GM23248 (cell line): ENCODE measurements around the gene PHETA2. TPM values are rescaled to one million over a fixed set of nuclear protein-coding genes. Genes with fewer than 3 reads are reported as not detected.
"Not testable (repeated sequence)": the region's sequence is repeated elsewhere in the genome, so short reads cannot be mapped to it uniquely, and the experiment has no call there.

ENCODE experiments used
- DNase-seq: peaks from one replicate; pipeline ENCODE4 v3.0.0-alpha.2; 2015
- H2AFZ ChIP-seq: fragments of 200-600 bp; sonication (generic); 2 replicates; pipeline ENCODE4 v1.6.1; 2016; ENCODE audit warnings: antibody characterized with exemption
- H3F3A ChIP-seq: fragments of 200-600 bp; sonication (generic); 2 replicates; pipeline ENCODE4 v1.6.1; 2016; ENCODE audit warnings: mild to moderate bottlenecking, antibody characterized with exemption, mixed run types; ENCODE audit not compliant: insufficient read depth
- H3K27ac ChIP-seq: fragments of 200-600 bp; sonication (generic); 2 replicates; pipeline ENCODE4 v1.5.1; 2016; ENCODE audit warnings: mild to moderate bottlenecking
- H3K27me3 ChIP-seq: fragments of 200-600 bp; sonication (generic); replicated peaks from 2 replicates; pipeline ENCODE4 v1.6.1; 2016; ENCODE audit warnings: mild to moderate bottlenecking; ENCODE audit not compliant: insufficient read depth
- H3K36me3 ChIP-seq: fragments of 200-600 bp; sonication (generic); 2 replicates; pipeline ENCODE4 v1.6.1; 2016; ENCODE audit warnings: low read depth, mild to moderate bottlenecking
- H3K4me1 ChIP-seq: fragments of 200-600 bp; sonication (generic); 2 replicates; pipeline ENCODE4 v1.6.1; 2016; ENCODE audit warnings: mild to moderate bottlenecking; ENCODE audit not compliant: insufficient read depth
- H3K4me2 ChIP-seq: fragments of 200-600 bp; sonication (generic); one replicate; pipeline ENCODE4 v1.6.1; 2016; ENCODE audit warnings: mild to moderate bottlenecking; ENCODE audit not compliant: unreplicated experiment
- H3K4me3 ChIP-seq: fragments of 200-600 bp; sonication (generic); 2 replicates; pipeline ENCODE4 v1.5.1; 2016; ENCODE audit warnings: mild to moderate bottlenecking
- H3K79me2 ChIP-seq: fragments of 200-600 bp; sonication (generic); 2 replicates; pipeline ENCODE4 v1.6.1; 2016; ENCODE audit warnings: mild to moderate bottlenecking; ENCODE audit not compliant: insufficient read depth
- H3K9ac ChIP-seq: fragments of 200-600 bp; sonication (generic); 2 replicates; pipeline ENCODE4 v1.6.1; 2016; ENCODE audit warnings: mild to moderate bottlenecking
- H3K9me2 ChIP-seq: fragments of 200-600 bp; sonication (generic); 2 replicates; pipeline ENCODE4 v1.6.1; 2016; ENCODE audit warnings: mixed run types, mild to moderate bottlenecking, moderate library complexity; ENCODE audit not compliant: insufficient read depth
- H3K9me3 ChIP-seq: fragments of 200-600 bp; sonication (generic); one replicate; pipeline ENCODE4 v1.6.1; 2017; ENCODE audit warnings: low read depth
- H4K20me1 ChIP-seq: fragments of 200-600 bp; sonication (generic); 2 replicates; pipeline ENCODE4 v1.6.0; 2016; ENCODE audit not compliant: insufficient read depth
- EZH2 ChIP-seq: fragments of 200-600 bp; sonication (generic); IDR thresholded peaks from 2 replicates; pipeline ENCODE4 v1.6.1; 2018; ENCODE audit warnings: antibody characterized with exemption, mild to moderate bottlenecking; ENCODE audit not compliant: insufficient read depth, poor library complexity, severe bottlenecking
- EZH2phosphoT487 ChIP-seq: fragments of 200-600 bp; sonication (generic); IDR thresholded peaks from 2 replicates; pipeline ENCODE4 v1.6.1; 2018; ENCODE audit warnings: antibody characterized with exemption, moderate library complexity, mild to moderate bottlenecking, low read depth; ENCODE audit not compliant: insufficient read depth
- WGBS, 2 experiments: methylation state at CpG; one replicate each; pipeline ENCODE4 v1.1.6; 2015 to 2017; ENCODE audit warnings: low lambda C conversion rate in 2 of 2, low coverage in 1 of 2; ENCODE audit errors: missing lambda C conversion rate in 2 of 2; 5-methylcytosine and 5-hydroxymethylcytosine counted together
- in situ Hi-C: fragments of 300-500 bp; cut with MboI; formaldehyde crosslinking; loops from 2 replicates; pipeline ENCODE4 v1.15.0; 2020
- polyA plus RNA-seq: library from polyadenylated mRNA; unstranded; fragments of >200 nt; fragmentation: Nextera tagmentation; extraction: Ambion mirVana; gene quantifications from 2 replicates; pipeline ENCODE4 v1.2.1, GENCODE V29; 2016
- total RNA-seq: library from RNA; depleted of rRNA; stranded (reverse); fragments of >200 nt; shearing (Covaris generic); gene quantifications from 2 replicates; pipeline ENCODE4 v1.2.3, GENCODE V29; 2014

Gene PHETA2
- total and polyA plus RNA-seq, 2 experiments from 2014 or later = 29.9 to 38.6 TPM

- Histone ChIP-seq H2AFZ (no peak overlapping the region), H3K27ac (no peak overlapping the region), H3K9ac (no peak overlapping the region), H3K79me2 (no peaks in the 10 kb centered on the region), H3K4me1 (no peaks in the 10 kb centered on the region), H3K36me3 (no peaks in the 10 kb centered on the region), H3K4me2 (no peak overlapping the region), H3K9me3 (no peaks in the 10 kb centered on the region), H3K4me3 (no peak overlapping the region), H3K9me2 (no peaks in the 10 kb centered on the region), H3F3A (no peaks in the 10 kb centered on the region), H3K27me3 (no peaks in the 10 kb centered on the region), H4K20me1 (no peaks in the 10 kb centered on the region)
- in situ Hi-C loops = no loop called here
- 65 to 68% methylated on average over 7 of the region's 7 CpGs for WGBS, 2 experiments
- TF ChIP-seq EZH2 = no peak
- TF ChIP-seq EZH2phosphoT487 = no peak
- DNase-seq = peak; percentile 39
Observed at GRCh38 chr22:42114721-42115120, 40.7 kb downstream of the PHETA2 start.

GRCh38 chr22:42115420-42115830 is 41.4 kb downstream of the PHETA2 start:
- in situ Hi-C loops, H3K79me2 ChIP-seq, H3K4me2 ChIP-seq, H3K9ac ChIP-seq, H4K20me1 ChIP-seq, H3K36me3 ChIP-seq, DNase-seq, H3K9me2 ChIP-seq, H3K4me1 ChIP-seq, H3K4me3 ChIP-seq, H2AFZ ChIP-seq, H3F3A ChIP-seq, H3K27ac ChIP-seq, H3K27me3 ChIP-seq, H3K9me3 ChIP-seq: not testable (repeated sequence)
- WGBS, 2 experiments = 68 to 75% methylated on average over 6 of the region's 6 CpGs

GRCh38 chr22:42116848-42117424 is 42.9 kb downstream of the PHETA2 start:
- no peaks in the 10 kb centered on the region for H3K79me2 ChIP-seq
- H3F3A ChIP-seq = no peaks in the 10 kb centered on the region
- no peaks in the 10 kb centered on the region for H3K9me2 ChIP-seq
- no peak overlapping the region for H3K9ac ChIP-seq
- DNase-seq = no peak
- H3K4me1 ChIP-seq = no peaks in the 10 kb centered on the region
- no peaks in the 10 kb centered on the region for H3K9me3 ChIP-seq
- WGBS, 2 experiments = 69 to 70% methylated on average over 4 of the region's 4 CpGs
- TF ChIP-seq EZH2 (no peak), EZH2phosphoT487 (no peak)
- H3K27me3 ChIP-seq = no peaks in the 10 kb centered on the region
- H3K4me3 ChIP-seq = no peak overlapping the region
- no peak overlapping the region for H3K4me2 ChIP-seq
- H4K20me1 ChIP-seq = no peaks in the 10 kb centered on the region
- in situ Hi-C loops = no loop called here
- H3K27ac ChIP-seq = no peak overlapping the region
- H2AFZ ChIP-seq = no peak overlapping the region
- no peaks in the 10 kb centered on the region for H3K36me3 ChIP-seq

- 89 to 93% methylated on average over 15 of the region's 15 CpGs for WGBS, 2 experiments
- in situ Hi-C loops = not testable (repeated sequence)
Observed at GRCh38 chr22:42120231-42121021, 46.4 kb downstream of the PHETA2 start.

GRCh38 chr22:42123529-42123928 is 49.5 kb downstream of the PHETA2 start:
- H3K9me3 ChIP-seq, H4K20me1 ChIP-seq, H2AFZ ChIP-seq, H3K27me3 ChIP-seq, H3K4me1 ChIP-seq, H3K4me2 ChIP-seq, H3F3A ChIP-seq, H3K9me2 ChIP-seq, H3K36me3 ChIP-seq, H3K27ac ChIP-seq, H3K79me2 ChIP-seq, H3K9ac ChIP-seq, H3K4me3 ChIP-seq, DNase-seq, in situ Hi-C loops: not testable (repeated sequence)
- no CpG with 5 or more reads among the region's 4 CpGs for WGBS, 2 experiments

More at GRCh38 chr22:42120231-42121021, 46.4 kb downstream of the PHETA2 start:
- not testable (repeated sequence) for H3K79me2 ChIP-seq, H3K36me3 ChIP-seq, H3K27ac ChIP-seq, H3K27me3 ChIP-seq, H3K9me2 ChIP-seq, H3F3A ChIP-seq, H4K20me1 ChIP-seq, H3K4me1 ChIP-seq, DNase-seq, H2AFZ ChIP-seq, H3K4me3 ChIP-seq, H3K9me3 ChIP-seq, H3K4me2 ChIP-seq, H3K9ac ChIP-seq
